ENCODE data around the gene RPL13. TPM values are rescaled to one million over a fixed set of nuclear protein-coding genes. Genes with fewer than 3 reads are reported as not detected.

RPL13 gene
- total RNA-seq, 4 donors from 2014 or later, result 4,137 to 5,837 (median 4,637) TPM

DNA sequence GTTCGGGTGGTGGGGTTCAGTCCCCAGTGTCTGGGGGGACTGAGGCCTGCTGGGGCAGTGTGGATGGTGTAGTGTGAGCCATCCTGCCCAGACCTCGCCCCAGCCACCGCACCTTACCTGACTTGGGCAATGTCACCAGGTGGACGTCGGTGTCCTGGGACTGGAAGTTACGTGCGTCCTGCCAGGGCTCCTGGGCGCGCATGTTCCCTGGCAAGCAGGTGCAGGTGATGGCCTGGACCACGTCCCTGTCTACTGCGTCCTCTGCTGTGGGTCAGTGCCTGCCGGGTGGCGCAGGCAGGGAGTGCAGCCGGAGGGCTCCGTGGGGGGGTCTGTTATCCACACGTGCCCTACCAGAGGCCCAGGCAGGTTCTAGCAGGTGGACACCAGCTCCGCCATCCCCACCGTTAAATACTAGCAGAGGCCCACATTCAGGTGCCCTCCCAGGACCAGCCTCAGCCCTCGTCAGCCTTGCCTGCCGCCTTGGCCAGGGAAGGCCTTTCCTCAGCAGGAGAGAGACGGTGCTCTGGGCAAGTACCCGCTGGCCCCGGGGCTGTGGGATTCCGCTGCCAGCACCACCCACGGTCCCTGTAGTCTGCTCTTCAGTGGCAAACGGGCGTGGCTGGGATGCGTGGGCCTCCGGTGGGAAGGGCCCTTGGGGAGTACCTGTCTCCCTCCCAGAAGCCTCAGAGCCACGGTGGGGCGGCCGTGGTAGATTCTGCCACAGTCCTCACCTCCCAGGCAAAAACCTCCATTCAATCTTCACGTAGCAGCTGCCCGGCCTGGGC, 44.9 kb downstream of the RPL13 start:
- DNase-seq (ENCODE audit: low spot score) (no peak), ATAC-seq (ENCODE audit: low FRiP score) (no peak)
- TF ChIP-seq CTCF (IDR thresholded peaks at IDR 0.05), result no peak

DNA sequence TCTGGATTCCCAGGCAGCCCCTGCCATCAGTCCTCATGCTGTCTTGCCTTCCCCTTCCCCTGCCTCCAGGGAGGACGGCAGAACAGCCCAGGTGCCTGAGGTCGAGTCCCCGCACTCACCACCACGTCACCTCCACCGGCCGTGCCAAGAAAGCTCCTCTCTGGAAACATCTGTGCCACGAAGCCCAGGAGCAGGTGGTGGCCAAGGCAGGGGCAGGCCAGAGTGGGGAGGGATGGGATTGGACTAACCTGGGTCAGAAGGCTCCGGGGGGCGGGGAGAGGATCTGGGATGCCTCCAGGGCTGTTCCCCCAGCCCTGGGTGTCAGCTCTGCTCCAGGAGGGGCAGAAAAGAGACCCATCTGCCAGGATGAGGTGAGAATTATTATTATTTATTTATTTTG, 45.5 kb downstream of the RPL13 start:
- TF ChIP-seq CTCF (IDR thresholded peaks at IDR 0.05), result no peak
- no peak for ATAC-seq (ENCODE audit: low FRiP score)
- DNase-seq (ENCODE audit: low spot score), result no peak

- no peak for ATAC-seq (ENCODE audit: low FRiP score)
- DNase-seq (ENCODE audit: low spot score), result no peak
- TF ChIP-seq CTCF (IDR thresholded peaks at IDR 0.05), result no peak
These were observed 47.0 kb downstream of the RPL13 start for GRCh38 chr16:89607453-89607852.

DNA sequence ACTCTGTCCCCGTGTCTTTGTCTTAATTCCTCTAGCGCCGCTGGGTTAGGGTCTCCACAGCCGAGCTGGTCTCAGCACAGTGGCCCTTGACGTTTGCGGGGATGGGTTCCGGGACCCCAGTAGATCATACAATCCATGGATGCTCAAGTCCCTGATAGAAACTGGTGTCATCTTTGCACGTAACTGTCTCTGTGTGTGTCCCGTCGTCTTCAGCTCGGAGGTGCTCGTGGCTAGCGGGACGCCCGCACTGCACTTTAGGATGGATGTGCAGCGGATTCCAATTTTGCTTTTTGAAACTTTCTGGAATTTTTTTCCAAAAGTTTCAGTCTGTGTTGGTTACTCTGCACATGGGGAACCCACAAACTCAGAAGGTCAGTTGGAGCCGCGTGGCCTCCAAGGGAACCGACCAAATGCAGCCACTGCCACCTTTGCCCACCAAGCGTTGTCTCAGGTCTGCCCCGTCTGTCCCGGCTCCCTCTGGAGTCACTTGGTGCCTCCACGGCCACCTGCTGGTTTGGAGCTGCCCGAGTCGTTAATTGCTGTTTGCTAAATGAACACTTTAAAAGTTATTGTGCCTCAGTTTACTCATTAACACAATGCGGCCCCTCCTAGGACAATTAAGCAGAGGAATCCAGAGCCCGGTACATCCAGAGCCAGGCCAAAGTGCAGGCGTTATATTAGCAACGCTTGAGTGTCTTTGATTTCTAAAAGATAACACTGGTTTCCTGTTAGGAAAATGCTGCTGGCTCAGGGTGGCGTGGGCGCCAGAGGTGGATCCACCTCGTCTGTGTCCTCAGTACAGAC, 47.7 kb downstream of the RPL13 start:
- DNase-seq (ENCODE audit: low spot score), result no peak
- no peak for ATAC-seq (ENCODE audit: low FRiP score)
- TF ChIP-seq CTCF (IDR thresholded peaks at IDR 0.05), result no peak

- ATAC-seq (ENCODE audit: low FRiP score), result no peak
- no peak for DNase-seq (ENCODE audit: low spot score)
- TF ChIP-seq CTCF (IDR thresholded peaks at IDR 0.05), result no peak
These were observed 49.6 kb downstream of the RPL13 start for GRCh38 chr16:89610108-89610453.

DNA sequence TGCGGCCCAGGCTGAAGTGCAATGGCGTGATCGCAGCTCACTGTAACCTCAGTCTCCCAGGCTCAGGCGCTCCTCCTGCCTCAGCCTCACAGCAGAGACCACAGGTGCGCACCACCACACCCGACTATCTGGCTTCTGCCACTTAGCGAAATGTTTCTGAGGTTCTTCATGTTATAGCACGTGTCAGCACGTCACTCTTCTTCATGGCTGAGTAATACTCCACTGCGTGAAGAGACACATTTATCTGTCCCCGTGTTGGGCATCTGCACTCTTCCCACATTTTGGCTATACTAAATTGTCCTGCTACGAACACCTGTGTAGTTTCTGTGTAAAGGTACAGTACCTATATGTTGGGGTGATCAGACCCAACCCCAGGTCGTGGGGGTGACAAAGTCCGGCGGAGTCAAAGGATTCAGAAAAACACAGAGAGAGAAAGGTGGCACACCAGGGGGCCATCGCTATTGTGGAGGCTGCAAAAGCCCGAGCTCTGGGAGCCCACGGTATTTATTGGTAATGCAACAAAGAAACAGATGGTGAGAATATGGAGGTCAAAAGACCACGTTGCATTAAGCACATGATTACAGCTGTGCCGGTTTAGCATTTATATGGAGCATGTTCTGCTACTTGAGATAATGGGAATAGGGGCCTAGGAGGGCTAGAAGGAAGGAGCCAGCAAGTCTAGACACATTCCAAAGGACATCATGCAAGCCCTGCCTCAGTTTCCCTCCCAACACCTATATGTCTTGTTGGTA, 52.1 kb downstream of the RPL13 start:
- no peak for DNase-seq (ENCODE audit: low spot score)
- no peak for TF ChIP-seq CTCF (IDR thresholded peaks at IDR 0.05)
- no peak for ATAC-seq (ENCODE audit: low FRiP score)
